Calu3 (cell line): ENCODE results near the gene MIPEP. TPM values are rescaled to one million over a fixed set of nuclear protein-coding genes. Genes with fewer than 3 reads are reported as not detected.
A peak's percentile ranks its signal among the peaks of the same experiment; 100 is the strongest.

Source experiments
- BruUV-seq: library from RNA; stranded (reverse); fragments of 400-500 nt; replicated peaks from 2 replicates; lab custom pipeline; 2021; lab: Mats Ljungman, UMichigan
- CTCF ChIA-PET: fragments of 300-600 bp; sonication (Branson Sonifier 250); formaldehyde crosslinking; loops from one replicate; lab custom pipeline; 2022; ENCODE audit warnings: antibody characterized with exemption; lab: Charles Lee
- DNase-seq: peaks from one replicate; pipeline ENCODE4 v3.0.0; 2022
- H3K27ac Mint-ChIP-seq: one replicate; pipeline ENCODE4 v1.8.0; 2022; ENCODE audit warnings: mixed read lengths; ENCODE audit not compliant: unreplicated experiment
- H3K27me3 Mint-ChIP-seq: one replicate; pipeline ENCODE4 v1.8.0; 2022; ENCODE audit warnings: mixed read lengths; ENCODE audit not compliant: unreplicated experiment
- H3K36me3 Mint-ChIP-seq: one replicate; pipeline ENCODE4 v1.8.0; 2022; ENCODE audit warnings: mild to moderate bottlenecking, moderate library complexity, mixed read lengths; ENCODE audit not compliant: insufficient read depth, unreplicated experiment
- H3K4me1 Mint-ChIP-seq: one replicate; pipeline ENCODE4 v1.8.0; 2022; ENCODE audit warnings: mild to moderate bottlenecking, low read depth, mixed read lengths; ENCODE audit not compliant: unreplicated experiment
- H3K4me3 Mint-ChIP-seq: one replicate; pipeline ENCODE4 v1.8.0; 2022; ENCODE audit warnings: mild to moderate bottlenecking, low read depth, moderate library complexity, mixed read lengths; ENCODE audit not compliant: unreplicated experiment
- H3K9me3 Mint-ChIP-seq: one replicate; pipeline ENCODE4 v1.8.0; 2022; ENCODE audit warnings: low read depth, mixed read lengths; ENCODE audit not compliant: unreplicated experiment
- intact Hi-C: fragments of 100-400 bp; cut with micrococcal nuclease; formaldehyde crosslinking; loops from one replicate; pipeline ENCODE4 v1.10.0; 2022; ENCODE audit not compliant: unreplicated experiment
- total RNA-seq: library from RNA; stranded (reverse); gene quantifications from 2 replicates; pipeline ENCODE4 v1.2.3, GENCODE V29; 2022
- TF ChIP-seq, protein P1 (sequence below): fragments of 200-600 bp; IDR thresholded peaks from one replicate; pipeline ENCODE4 v1.8.0; 2022; ENCODE audit warnings: antibody characterized with exemption; ENCODE audit not compliant: unreplicated experiment

Gene MIPEP
- total RNA-seq, 1 experiment from 2014 or later: 25.2 TPM

DNA sequence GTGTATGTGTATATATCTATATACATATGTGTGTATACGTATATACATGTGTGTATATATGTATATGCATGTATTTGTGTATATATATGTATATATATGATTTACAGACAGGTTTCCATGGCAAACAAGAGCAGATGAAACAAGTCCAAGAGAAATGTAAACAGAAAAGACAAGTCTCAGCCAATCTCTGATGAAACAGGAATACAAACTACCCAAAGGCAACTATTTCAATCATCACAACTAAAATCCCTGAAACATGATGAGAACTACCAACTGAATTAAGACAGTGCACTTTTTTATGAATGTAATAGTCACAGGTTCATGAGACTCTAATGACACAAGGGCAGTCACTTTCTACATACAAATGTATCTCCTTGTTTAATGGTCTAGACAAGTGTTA is 178.8 kb downstream of the MIPEP start:
- BruUV-seq: no TSS peak
- no peak for DNase-seq
- TF ChIP-seq, protein P1, sequence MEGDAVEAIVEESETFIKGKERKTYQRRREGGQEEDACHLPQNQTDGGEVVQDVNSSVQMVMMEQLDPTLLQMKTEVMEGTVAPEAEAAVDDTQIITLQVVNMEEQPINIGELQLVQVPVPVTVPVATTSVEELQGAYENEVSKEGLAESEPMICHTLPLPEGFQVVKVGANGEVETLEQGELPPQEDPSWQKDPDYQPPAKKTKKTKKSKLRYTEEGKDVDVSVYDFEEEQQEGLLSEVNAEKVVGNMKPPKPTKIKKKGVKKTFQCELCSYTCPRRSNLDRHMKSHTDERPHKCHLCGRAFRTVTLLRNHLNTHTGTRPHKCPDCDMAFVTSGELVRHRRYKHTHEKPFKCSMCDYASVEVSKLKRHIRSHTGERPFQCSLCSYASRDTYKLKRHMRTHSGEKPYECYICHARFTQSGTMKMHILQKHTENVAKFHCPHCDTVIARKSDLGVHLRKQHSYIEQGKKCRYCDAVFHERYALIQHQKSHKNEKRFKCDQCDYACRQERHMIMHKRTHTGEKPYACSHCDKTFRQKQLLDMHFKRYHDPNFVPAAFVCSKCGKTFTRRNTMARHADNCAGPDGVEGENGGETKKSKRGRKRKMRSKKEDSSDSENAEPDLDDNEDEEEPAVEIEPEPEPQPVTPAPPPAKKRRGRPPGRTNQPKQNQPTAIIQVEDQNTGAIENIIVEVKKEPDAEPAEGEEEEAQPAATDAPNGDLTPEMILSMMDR: no peak
- CTCF ChIA-PET: no interaction called here
- H3K36me3 Mint-ChIP-seq: no peaks in the 10 kb centered on the region
- H3K4me3 Mint-ChIP-seq: no peak overlapping the region
- no peak overlapping the region for H3K27ac Mint-ChIP-seq
- intact Hi-C loops: no loop called here
- no peaks in the 10 kb centered on the region for H3K4me1 Mint-ChIP-seq
- H3K9me3 Mint-ChIP-seq: peaks cover 2% of the 10 kb centered on the region
- no peaks in the 10 kb centered on the region for H3K27me3 Mint-ChIP-seq

DNA sequence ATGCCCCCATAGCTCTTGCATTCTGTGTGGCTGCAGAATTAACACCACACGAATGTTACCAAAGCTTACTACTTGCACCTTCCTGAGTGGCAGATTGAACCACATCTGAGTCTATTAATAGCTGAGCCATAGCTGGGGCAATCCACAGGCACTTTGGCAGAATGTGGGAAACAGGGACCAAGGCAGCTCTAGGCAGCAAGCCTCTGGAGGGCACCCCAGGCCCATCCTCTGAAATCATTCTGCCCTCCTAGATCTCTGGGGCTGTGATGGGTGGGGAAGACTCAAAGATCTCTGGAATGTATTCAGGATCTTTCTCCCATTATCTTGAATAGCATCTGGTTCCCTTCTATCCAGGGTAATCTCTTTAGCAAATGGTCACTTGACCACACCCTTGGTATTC is 179.7 kb downstream of the MIPEP start:
- TF ChIP-seq, protein P1: no peak
- H3K4me3 Mint-ChIP-seq: no peak overlapping the region
- no peak overlapping the region for H3K27ac Mint-ChIP-seq
- peaks cover 2% of the 10 kb centered on the region for H3K9me3 Mint-ChIP-seq
- DNase-seq: peak; percentile 6
- intact Hi-C loops: loop anchor here (10.0 kb wide), 2 partner anchors 125 to 245 kb away; no protein-coding TSS in a partner anchor
- BruUV-seq: no TSS peak
- CTCF ChIA-PET: no interaction called here
- H3K36me3 Mint-ChIP-seq: no peaks in the 10 kb centered on the region
- H3K27me3 Mint-ChIP-seq: no peaks in the 10 kb centered on the region
- H3K4me1 Mint-ChIP-seq: no peaks in the 10 kb centered on the region

DNA sequence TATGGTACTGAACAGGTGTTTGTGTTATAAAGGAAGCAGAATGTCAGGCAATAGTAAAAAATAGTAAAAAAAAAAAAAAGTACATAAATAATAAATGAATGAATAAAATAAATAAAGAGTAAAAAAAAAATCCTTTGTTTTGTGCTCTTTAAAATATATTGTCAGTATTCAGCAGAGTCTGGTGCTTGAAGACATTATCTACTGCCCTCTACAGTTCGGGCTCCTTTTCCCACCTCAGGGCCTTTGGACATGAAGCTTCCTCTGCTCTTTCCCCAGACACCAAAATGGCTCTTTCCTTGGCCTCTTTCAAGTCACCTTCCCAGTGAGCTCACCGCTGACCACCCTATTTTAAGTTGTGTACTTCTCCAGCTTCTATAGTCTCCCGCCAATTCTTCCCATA is 181.5 kb downstream of the MIPEP start:
- Mint-ChIP-seq H3K4me1 (no peaks in the 10 kb centered on the region), H3K27me3 (no peaks in the 10 kb centered on the region), H3K4me3 (no peak overlapping the region), H3K27ac (no peak overlapping the region), H3K9me3 (peaks cover 2% of the 10 kb centered on the region), H3K36me3 (no peaks in the 10 kb centered on the region)
- peak; percentile 13 for DNase-seq
- CTCF ChIA-PET: interaction anchor here (0.6 kb wide), 1 partner anchor 128 kb away, joined by 3 read pairs; no protein-coding TSS in a partner anchor
- TF ChIP-seq, protein P1: no peak
- intact Hi-C loops: loop anchor here (10.0 kb wide), 2 partner anchors 123 to 243 kb away; no protein-coding TSS in a partner anchor
- no TSS peak for BruUV-seq

DNA sequence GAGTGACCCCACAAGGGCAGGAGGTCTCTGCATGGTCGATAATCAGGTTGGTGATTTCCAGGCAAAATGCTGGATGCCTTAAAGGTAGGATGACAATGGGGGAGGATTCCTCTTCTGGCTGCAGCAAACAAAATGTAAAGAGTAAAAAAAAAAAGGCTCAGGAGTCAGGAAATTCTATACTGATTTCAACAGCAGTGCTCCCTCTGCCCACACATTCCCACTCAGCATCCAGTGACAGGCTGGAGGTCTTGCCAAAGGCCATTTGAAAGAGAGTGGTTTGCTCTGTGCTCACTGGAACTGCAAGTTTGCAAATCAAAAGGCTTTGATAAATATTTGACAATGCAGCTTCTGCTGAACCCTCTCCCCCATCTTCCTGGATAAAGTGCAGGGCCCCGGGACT is 183.6 kb downstream of the MIPEP start:
- H3K27me3 Mint-ChIP-seq: no peaks in the 10 kb centered on the region
- H3K36me3 Mint-ChIP-seq: no peaks in the 10 kb centered on the region
- CTCF ChIA-PET: no interaction called here
- TF ChIP-seq, protein P1: no peak
- BruUV-seq: no TSS peak
- H3K4me3 Mint-ChIP-seq: no peak overlapping the region
- no peaks in the 10 kb centered on the region for H3K4me1 Mint-ChIP-seq
- H3K9me3 Mint-ChIP-seq: no peaks in the 10 kb centered on the region
- intact Hi-C loops: loop anchor here (10.0 kb wide), 2 partner anchors 121 to 241 kb away; no protein-coding TSS in a partner anchor
- DNase-seq: no peak
- H3K27ac Mint-ChIP-seq: no peak overlapping the region
